ENCODE data around the gene SLC52A3.

Gene SLC52A3

DNA sequence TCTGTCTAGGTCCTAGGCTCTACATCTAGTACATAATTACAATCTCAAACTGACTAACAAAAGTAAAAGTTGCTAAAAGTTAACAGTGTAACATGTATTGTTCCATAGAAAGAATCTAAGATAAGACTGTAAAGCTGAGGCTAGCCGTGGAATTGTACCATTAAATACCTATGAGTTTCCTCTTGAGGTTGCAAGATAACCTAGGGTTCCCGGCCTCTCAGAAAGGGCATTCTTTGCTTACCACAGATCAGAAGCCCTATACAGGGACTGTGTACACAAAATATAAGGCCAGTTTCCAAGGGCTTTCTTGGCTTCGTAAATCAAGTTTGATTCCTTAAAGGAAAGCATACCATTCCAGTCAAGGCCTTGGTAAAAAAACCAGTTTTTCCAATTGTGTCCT lies 11.5 kb upstream of the SLC52A3 start:
- TF ChIP-seq CTCF (IDR thresholded peaks at IDR 0.05; ENCODE audit: low read length), result no peak
- no peak for TF ChIP-seq EZH2 (optimal IDR thresholded peaks at IDR 0.05; ENCODE audit: low read depth, low read length)
- no peak for TF ChIP-seq EZH2phosphoT487 (IDR thresholded peaks at IDR 0.05; ENCODE audit: low read length)
- Histone ChIP-seq H3K9ac (ENCODE audit: low read length) (no peak overlapping the region), H3K27ac (ENCODE audit: low read length) (no peak overlapping the region), H3K27me3 (replicated peaks; ENCODE audit: insufficient read depth, low read length) (no peaks in the 10 kb centered on the region), H3K4me3 (ENCODE audit: low read length) (no peak overlapping the region), H3K9me2 (replicated peaks; ENCODE audit: insufficient read depth, low read length) (no peaks in the 10 kb centered on the region), H3K9me3 (replicated peaks; ENCODE audit: insufficient read depth, low read length) (no peaks in the 10 kb centered on the region), H4K20me1 (ENCODE audit: insufficient read depth, low read length) (no peaks in the 10 kb centered on the region), H2AFZ (ENCODE audit: low read length) (no peak overlapping the region), H3K36me3 (replicated peaks; ENCODE audit: insufficient read depth, low read length) (no peaks in the 10 kb centered on the region), H3F3A (ENCODE audit: insufficient read depth, low read length) (no peaks in the 10 kb centered on the region), H3K4me1 (ENCODE audit: low read length) (no peaks in the 10 kb centered on the region), H3K79me2 (ENCODE audit: low read length) (no peaks in the 10 kb centered on the region), H3K4me2 (ENCODE audit: low read depth, low read length) (no peak overlapping the region)
- DNase-seq, result no peak

DNA sequence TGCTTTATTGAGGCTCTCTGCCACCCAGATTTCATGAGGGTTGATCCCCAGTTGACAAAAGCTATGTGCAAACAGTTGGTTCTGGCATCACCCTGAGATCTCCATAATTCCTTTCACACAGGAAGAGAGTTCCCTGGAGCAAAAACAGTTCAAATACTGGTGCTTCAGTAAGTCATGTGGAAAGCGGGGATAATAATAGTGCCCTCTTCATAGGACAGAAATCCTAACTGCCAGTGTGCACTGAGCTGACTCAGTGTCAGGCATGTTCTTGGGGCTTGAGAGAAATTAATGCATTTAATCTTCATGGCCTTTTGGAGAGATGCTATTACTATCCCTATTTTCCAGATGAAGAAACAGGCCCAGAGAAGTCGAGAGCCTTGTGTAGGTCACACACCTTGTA lies 7.9 kb upstream of the SLC52A3 start:
- H3K9me3 ChIP-seq (replicated peaks; ENCODE audit: insufficient read depth, low read length), result no peaks in the 10 kb centered on the region
- H3K4me1 ChIP-seq (ENCODE audit: low read length), result no peaks in the 10 kb centered on the region
- H3K27me3 ChIP-seq (replicated peaks; ENCODE audit: insufficient read depth, low read length), result no peaks in the 10 kb centered on the region
- no peak overlapping the region for H3K4me3 ChIP-seq (ENCODE audit: low read length)
- no peaks in the 10 kb centered on the region for H3K36me3 ChIP-seq (replicated peaks; ENCODE audit: insufficient read depth, low read length)
- H3K27ac ChIP-seq (ENCODE audit: low read length), result no peak overlapping the region
- no peak overlapping the region for H3K9ac ChIP-seq (ENCODE audit: low read length)
- DNase-seq, result no peak
- no peak for TF ChIP-seq EZH2phosphoT487 (IDR thresholded peaks at IDR 0.05; ENCODE audit: low read length)
- no peak for TF ChIP-seq EZH2 (optimal IDR thresholded peaks at IDR 0.05; ENCODE audit: low read depth, low read length)
- no peak for TF ChIP-seq CTCF (IDR thresholded peaks at IDR 0.05; ENCODE audit: low read length)
- no peaks in the 10 kb centered on the region for H3K79me2 ChIP-seq (ENCODE audit: low read length)
- no peak overlapping the region for H2AFZ ChIP-seq (ENCODE audit: low read length)
- H3F3A ChIP-seq (ENCODE audit: insufficient read depth, low read length), result no peaks in the 10 kb centered on the region
- no peaks in the 10 kb centered on the region for H3K9me2 ChIP-seq (replicated peaks; ENCODE audit: insufficient read depth, low read length)
- no peaks in the 10 kb centered on the region for H4K20me1 ChIP-seq (ENCODE audit: insufficient read depth, low read length)
- no peak overlapping the region for H3K4me2 ChIP-seq (ENCODE audit: low read depth, low read length)

- no peaks in the 10 kb centered on the region for H4K20me1 ChIP-seq (ENCODE audit: insufficient read depth, low read length)
- H3K9ac ChIP-seq (ENCODE audit: low read length), result no peak overlapping the region
- no peaks in the 10 kb centered on the region for H3K9me2 ChIP-seq (replicated peaks; ENCODE audit: insufficient read depth, low read length)
- no peaks in the 10 kb centered on the region for H3F3A ChIP-seq (ENCODE audit: insufficient read depth, low read length)
- no peak overlapping the region for H3K4me2 ChIP-seq (ENCODE audit: low read depth, low read length)
- no peak for DNase-seq
- H3K36me3 ChIP-seq (replicated peaks; ENCODE audit: insufficient read depth, low read length), result no peaks in the 10 kb centered on the region
- H3K4me1 ChIP-seq (ENCODE audit: low read length), result no peaks in the 10 kb centered on the region
- H3K27me3 ChIP-seq (replicated peaks; ENCODE audit: insufficient read depth, low read length), result no peaks in the 10 kb centered on the region
- no peak overlapping the region for H3K4me3 ChIP-seq (ENCODE audit: low read length)
- H2AFZ ChIP-seq (ENCODE audit: low read length), result no peak overlapping the region
- no peaks in the 10 kb centered on the region for H3K9me3 ChIP-seq (replicated peaks; ENCODE audit: insufficient read depth, low read length)
- no peak overlapping the region for H3K27ac ChIP-seq (ENCODE audit: low read length)
- no peak for TF ChIP-seq EZH2phosphoT487 (IDR thresholded peaks at IDR 0.05; ENCODE audit: low read length)
- TF ChIP-seq CTCF (IDR thresholded peaks at IDR 0.05; ENCODE audit: low read length), result no peak
- no peak for TF ChIP-seq EZH2 (optimal IDR thresholded peaks at IDR 0.05; ENCODE audit: low read depth, low read length)
- no peaks in the 10 kb centered on the region for H3K79me2 ChIP-seq (ENCODE audit: low read length)
Measured at GRCh38 chr20:775679-776135, 7.4 kb upstream of the SLC52A3 start.
